Liver (tissue), 10 donors: ENCODE measurements around the gene KIF22. TPM values are rescaled to one million over a fixed set of nuclear protein-coding genes. Genes with fewer than 3 reads are reported as not detected.

Experiments
- DNase-seq: peaks from one replicate; pipeline ENCODE4 v3.0.0-alpha.2; 2017; ENCODE audit warnings: low spot score
- H3K27ac ChIP-seq, 2 donors: one replicate each; pipeline ENCODE4 v1.7.0; 2013; ENCODE audit warnings: inconsistent platforms in 2 of 2, low read length in 2 of 2, control low read depth in 1 of 2, low read depth in 1 of 2, mild to moderate bottlenecking in 1 of 2
- H3K27me3 ChIP-seq, 4 donors: one replicate each; pipeline versions ENCODE4 v1.6.1 to v1.7.0; 2013; ENCODE audit warnings: low read length in 3 of 4, inconsistent platforms in 1 of 4, mild to moderate bottlenecking in 1 of 4, moderate library complexity in 1 of 4; ENCODE audit not compliant: control insufficient read depth in 4 of 4, insufficient read depth in 4 of 4
- H3K36me3 ChIP-seq, 4 donors: one replicate each; pipeline versions ENCODE4 v1.6.1 to v1.7.0; 2013; ENCODE audit warnings: low read length in 3 of 4, mild to moderate bottlenecking in 3 of 4, low read depth in 1 of 4, moderate library complexity in 1 of 4; ENCODE audit not compliant: control insufficient read depth in 4 of 4, insufficient read depth in 3 of 4
- H3K4me1 ChIP-seq, 4 donors: one replicate each; pipeline versions ENCODE4 v1.6.1 to v1.7.0; 2013; ENCODE audit warnings: low read length in 3 of 4, mild to moderate bottlenecking in 3 of 4, moderate library complexity in 1 of 4; ENCODE audit not compliant: control insufficient read depth in 4 of 4, insufficient read depth in 4 of 4
- H3K4me3 ChIP-seq, 3 donors: one replicate each; pipeline versions ENCODE4 v1.6.1 to v1.7.0; 2013; ENCODE audit warnings: low read length in 3 of 3, control low read depth in 1 of 3, low read depth in 1 of 3, mild to moderate bottlenecking in 1 of 3
- H3K9ac ChIP-seq, 2 donors: one replicate each; pipeline ENCODE4 v1.7.0; 2013; ENCODE audit warnings: low read length in 2 of 2, mild to moderate bottlenecking in 2 of 2, moderate library complexity in 2 of 2, control low read depth in 1 of 2, low read depth in 1 of 2
- H3K9me3 ChIP-seq, 4 donors: one replicate each; pipeline versions ENCODE4 v1.6.1 to v1.7.0; 2013; ENCODE audit warnings: low read length in 3 of 4; ENCODE audit not compliant: control insufficient read depth in 4 of 4
- EGR1 ChIP-seq, 2 donors: IDR thresholded peaks; 2 replicates each; pipeline ENCODE4 v1.6.1; 2016 to 2018; ENCODE audit warnings: antibody characterized with exemption in 2 of 2, low read depth in 2 of 2
- FOXA1 ChIP-seq: IDR thresholded peaks from 2 replicates; pipeline ENCODE4 v1.6.1; 2016; ENCODE audit warnings: antibody characterized with exemption
- FOXA2 ChIP-seq: IDR thresholded peaks from 2 replicates; pipeline ENCODE4 v1.6.1; 2016; ENCODE audit warnings: antibody characterized with exemption
- GABPA ChIP-seq, 2 donors: IDR thresholded peaks in 1 of 2; conservative IDR thresholded peaks in 1 of 2; 2 replicates each; pipeline ENCODE4 v1.6.1; 2016; ENCODE audit warnings: antibody characterized with exemption in 2 of 2, mild to moderate bottlenecking in 1 of 2, moderate library complexity in 1 of 2
- HNF4A ChIP-seq, 2 donors: conservative IDR thresholded peaks; 2 replicates each; pipeline ENCODE4 v1.6.1; 2016; ENCODE audit warnings: antibody characterized with exemption in 2 of 2, mild to moderate bottlenecking in 2 of 2
- HNF4G ChIP-seq: IDR thresholded peaks from 2 replicates; pipeline ENCODE4 v1.6.1; 2016; ENCODE audit warnings: antibody characterized with exemption
- NR2F2 ChIP-seq: IDR thresholded peaks from 2 replicates; pipeline ENCODE4 v1.6.1; 2016; ENCODE audit warnings: antibody characterized with exemption
- RAD21 ChIP-seq, 2 donors: IDR thresholded peaks; 2 replicates each; pipeline ENCODE4 v1.6.1; 2016; ENCODE audit warnings: antibody characterized with exemption in 2 of 2, mild to moderate bottlenecking in 2 of 2
- WGBS: extraction: QIAGEN DNeasy Blood & Tissue Kit; methylation state at CpG from one replicate; pipeline ENCODE4 v1.1.7; 2013; 5-methylcytosine and 5-hydroxymethylcytosine counted together
- polyA plus RNA-seq, 2 donors: library from polyadenylated mRNA; stranded (reverse) in 1 of 2; unstranded in 1 of 2; fragments of 200-250 nt in 1 of 2; fragments of >200 nt in 1 of 2; fragmentation: Nextera tagmentation in 1 of 2; extraction: Ambion mirVana in 1 of 2; gene quantifications; one replicate each; pipeline versions ENCODE4 v1.2.1 to v1.2.3, GENCODE V29; 2013 to 2015
- small RNA-seq: library from RNA; depleted of rRNA; stranded (forward); fragments of <200 nt; gene quantifications from one replicate; pipeline ENCODE3, GENCODE V24; 2014
- total RNA-seq, 2 donors: library from RNA; depleted of rRNA; stranded (reverse); fragments of >200 nt; gene quantifications; one replicate each; pipeline ENCODE4 v1.2.3, GENCODE V29; 2014
- TF ChIP-seq, protein P1 (sequence below): IDR thresholded peaks from 2 replicates; pipeline ENCODE4 v1.6.1; 2016; ENCODE audit warnings: antibody characterized with exemption, mild to moderate bottlenecking
- TF ChIP-seq, protein P2 (sequence below): fragments of 150-350 bp; IDR thresholded peaks from 2 replicates; pipeline ENCODE4 v1.5.1; 2017; ENCODE audit warnings: improper control_type of control experiment, low read depth, low read length; ENCODE audit not compliant: missing input control
- TF ChIP-seq, protein P3 (sequence below): IDR thresholded peaks from 2 replicates; pipeline ENCODE4 v1.6.1; 2016; ENCODE audit warnings: antibody characterized with exemption
- TF ChIP-seq, protein P4 (sequence below): IDR thresholded peaks from 2 replicates; pipeline ENCODE4 v1.6.1; 2016; ENCODE audit warnings: antibody characterized with exemption
- donor health status: healthy.
- donor health status: healthy.
- donor health status: healthy.
- donor health status: healthy.
- donor health status: healthy.

The KIF22 gene
- total and polyA plus RNA-seq, 4 donors = 15.0 to 80.1 (median 49.3) TPM

DNA sequence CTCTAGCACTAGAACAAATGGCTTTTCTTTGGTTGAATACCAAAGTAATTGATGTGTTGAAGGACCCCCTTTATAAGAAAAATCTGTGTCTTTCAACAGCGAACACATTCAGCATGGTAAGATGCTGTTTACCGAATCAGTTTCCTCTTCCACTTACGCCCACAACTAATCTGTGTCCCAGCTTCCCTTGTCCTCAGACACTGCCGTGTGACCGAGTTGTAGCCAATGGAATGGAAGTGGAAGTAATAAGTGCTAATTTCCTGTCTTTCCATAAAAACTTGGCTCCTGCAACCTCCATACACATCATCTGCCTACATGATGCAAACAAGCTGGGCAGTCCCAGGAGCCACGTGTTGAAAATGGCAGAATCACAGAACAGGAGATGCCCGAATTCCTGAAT is 62.1 kb downstream of the KIF22 start:
- no peaks in the 10 kb centered on the region for H3K27me3 ChIP-seq
- peak overlapping the region in 1 of 2 donors; percentile 46 for H3K27ac ChIP-seq
- H3K4me3 ChIP-seq = no peak overlapping the region
- WGBS = 75% methylated on average over 7 of the region's 7 CpGs
- DNase-seq = no peak
- H3K9me3 ChIP-seq = no peaks in the 10 kb centered on the region
- no peaks in the 10 kb centered on the region for H3K4me1 ChIP-seq
- TF ChIP-seq RAD21 (IDR thresholded peaks at IDR 0.05) = peak in 1 of 2 donors; percentile 13
- TF ChIP-seq, protein P1, sequence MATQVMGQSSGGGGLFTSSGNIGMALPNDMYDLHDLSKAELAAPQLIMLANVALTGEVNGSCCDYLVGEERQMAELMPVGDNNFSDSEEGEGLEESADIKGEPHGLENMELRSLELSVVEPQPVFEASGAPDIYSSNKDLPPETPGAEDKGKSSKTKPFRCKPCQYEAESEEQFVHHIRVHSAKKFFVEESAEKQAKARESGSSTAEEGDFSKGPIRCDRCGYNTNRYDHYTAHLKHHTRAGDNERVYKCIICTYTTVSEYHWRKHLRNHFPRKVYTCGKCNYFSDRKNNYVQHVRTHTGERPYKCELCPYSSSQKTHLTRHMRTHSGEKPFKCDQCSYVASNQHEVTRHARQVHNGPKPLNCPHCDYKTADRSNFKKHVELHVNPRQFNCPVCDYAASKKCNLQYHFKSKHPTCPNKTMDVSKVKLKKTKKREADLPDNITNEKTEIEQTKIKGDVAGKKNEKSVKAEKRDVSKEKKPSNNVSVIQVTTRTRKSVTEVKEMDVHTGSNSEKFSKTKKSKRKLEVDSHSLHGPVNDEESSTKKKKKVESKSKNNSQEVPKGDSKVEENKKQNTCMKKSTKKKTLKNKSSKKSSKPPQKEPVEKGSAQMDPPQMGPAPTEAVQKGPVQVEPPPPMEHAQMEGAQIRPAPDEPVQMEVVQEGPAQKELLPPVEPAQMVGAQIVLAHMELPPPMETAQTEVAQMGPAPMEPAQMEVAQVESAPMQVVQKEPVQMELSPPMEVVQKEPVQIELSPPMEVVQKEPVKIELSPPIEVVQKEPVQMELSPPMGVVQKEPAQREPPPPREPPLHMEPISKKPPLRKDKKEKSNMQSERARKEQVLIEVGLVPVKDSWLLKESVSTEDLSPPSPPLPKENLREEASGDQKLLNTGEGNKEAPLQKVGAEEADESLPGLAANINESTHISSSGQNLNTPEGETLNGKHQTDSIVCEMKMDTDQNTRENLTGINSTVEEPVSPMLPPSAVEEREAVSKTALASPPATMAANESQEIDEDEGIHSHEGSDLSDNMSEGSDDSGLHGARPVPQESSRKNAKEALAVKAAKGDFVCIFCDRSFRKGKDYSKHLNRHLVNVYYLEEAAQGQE = no peak
- peaks cover 0 to 2% (median 2%) of the 10 kb centered on the region in 4 donors for H3K36me3 ChIP-seq
- H3K9ac ChIP-seq = no peak overlapping the region

DNA sequence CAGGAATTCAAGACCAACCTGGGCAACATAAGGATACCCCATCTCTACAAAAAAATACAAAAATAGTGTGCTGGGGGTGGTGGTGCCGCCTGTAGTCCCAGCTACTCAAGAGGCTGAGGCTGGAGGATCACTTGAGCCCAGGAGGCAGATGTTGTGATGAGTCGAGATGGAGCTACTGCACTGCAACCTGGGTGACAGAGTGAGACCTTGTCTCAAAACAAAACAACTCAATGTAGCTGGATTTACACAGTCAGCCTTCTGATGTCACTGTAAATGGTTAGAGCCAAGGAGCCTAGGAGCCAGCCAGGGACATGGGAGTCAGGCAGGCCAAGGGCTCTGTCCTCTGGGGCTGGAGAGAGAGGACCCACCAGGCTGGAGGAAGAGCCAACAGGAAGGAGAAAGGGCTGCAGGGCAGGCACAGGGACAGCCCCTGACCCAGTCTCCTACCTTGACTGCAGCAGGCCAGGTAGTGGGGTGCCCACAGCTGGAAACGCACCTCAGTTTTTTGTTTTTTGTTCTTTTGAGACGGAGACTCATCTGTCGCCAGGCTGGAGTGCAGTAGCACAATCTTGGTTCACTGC is 64.1 kb downstream of the KIF22 start:
- WGBS = 92% methylated on average over 5 of the region's 5 CpGs
- no peak for TF ChIP-seq HNF4A (conservative IDR thresholded peaks at IDR 0.05)
- TF ChIP-seq, protein P2, sequence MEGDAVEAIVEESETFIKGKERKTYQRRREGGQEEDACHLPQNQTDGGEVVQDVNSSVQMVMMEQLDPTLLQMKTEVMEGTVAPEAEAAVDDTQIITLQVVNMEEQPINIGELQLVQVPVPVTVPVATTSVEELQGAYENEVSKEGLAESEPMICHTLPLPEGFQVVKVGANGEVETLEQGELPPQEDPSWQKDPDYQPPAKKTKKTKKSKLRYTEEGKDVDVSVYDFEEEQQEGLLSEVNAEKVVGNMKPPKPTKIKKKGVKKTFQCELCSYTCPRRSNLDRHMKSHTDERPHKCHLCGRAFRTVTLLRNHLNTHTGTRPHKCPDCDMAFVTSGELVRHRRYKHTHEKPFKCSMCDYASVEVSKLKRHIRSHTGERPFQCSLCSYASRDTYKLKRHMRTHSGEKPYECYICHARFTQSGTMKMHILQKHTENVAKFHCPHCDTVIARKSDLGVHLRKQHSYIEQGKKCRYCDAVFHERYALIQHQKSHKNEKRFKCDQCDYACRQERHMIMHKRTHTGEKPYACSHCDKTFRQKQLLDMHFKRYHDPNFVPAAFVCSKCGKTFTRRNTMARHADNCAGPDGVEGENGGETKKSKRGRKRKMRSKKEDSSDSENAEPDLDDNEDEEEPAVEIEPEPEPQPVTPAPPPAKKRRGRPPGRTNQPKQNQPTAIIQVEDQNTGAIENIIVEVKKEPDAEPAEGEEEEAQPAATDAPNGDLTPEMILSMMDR = no peak
- no peak for TF ChIP-seq RAD21 (IDR thresholded peaks at IDR 0.05)
- TF ChIP-seq, protein P1 = no peak
- no peak for TF ChIP-seq EGR1 (IDR thresholded peaks at IDR 0.05; ENCODE audit: low read depth in 2 of 2)
- no peak for TF ChIP-seq NR2F2
- TF ChIP-seq FOXA2 = no peak
- TF ChIP-seq, protein P3, sequence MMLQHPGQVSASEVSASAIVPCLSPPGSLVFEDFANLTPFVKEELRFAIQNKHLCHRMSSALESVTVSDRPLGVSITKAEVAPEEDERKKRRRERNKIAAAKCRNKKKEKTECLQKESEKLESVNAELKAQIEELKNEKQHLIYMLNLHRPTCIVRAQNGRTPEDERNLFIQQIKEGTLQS = no peak
- TF ChIP-seq FOXA1 = no peak
- TF ChIP-seq GABPA (IDR thresholded peaks at IDR 0.05 in 1 of 2, conservative IDR thresholded peaks at IDR 0.05 in 1 of 2) = no peak
- TF ChIP-seq, protein P4, sequence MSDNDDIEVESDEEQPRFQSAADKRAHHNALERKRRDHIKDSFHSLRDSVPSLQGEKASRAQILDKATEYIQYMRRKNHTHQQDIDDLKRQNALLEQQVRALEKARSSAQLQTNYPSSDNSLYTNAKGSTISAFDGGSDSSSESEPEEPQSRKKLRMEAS = no peak
- no peak for TF ChIP-seq HNF4G

More for the DNA sequence above, 64.1 kb downstream of the KIF22 start:
- Histone ChIP-seq H3K27me3 (no peaks in the 10 kb centered on the region), H3K9me3 (no peaks in the 10 kb centered on the region), H3K36me3 (peaks cover 0 to 7% (median 1%) of the 10 kb centered on the region in 4 donors), H3K27ac (no peak overlapping the region), H3K9ac (no peak overlapping the region), H3K4me1 (peaks cover 0 to 14% (median 5%) of the 10 kb centered on the region in 4 donors), H3K4me3 (no peak overlapping the region)
- no peak for DNase-seq

Small RNAs within 50 kb of the gene (small RNA-seq; reads per million reads assigned to genes)
- gene AC009133.6 = not detected
- not detected for gene AC120114.4

Other genes with a start within 250 kb of the KIF22 start
- gene SPN, start 127.5 kb upstream of the KIF22 start, total RNA-seq = 10 to 100 TPM in 1 of 2 donors, under 1 TPM in 1; 0.92 to 31.2 TPM
- gene SPN, start 127.5 kb upstream of the KIF22 start, polyA plus RNA-seq = under 1 TPM; 0.85 to 0.90 TPM
- gene QPRT, start 111.6 kb upstream of the KIF22 start, total RNA-seq = 10 to 100 TPM; 79.4 to 81.7 TPM
- gene QPRT, start 111.6 kb upstream of the KIF22 start, polyA plus RNA-seq = 100 to 1,000 TPM; 119 to 143 TPM
- 1 to 10 TPM; 1.3 to 2.4 TPM for gene C16orf54, start 44.8 kb upstream of the KIF22 start, total RNA-seq
- under 1 TPM; 0.38 to 0.42 TPM for gene C16orf54, start 44.8 kb upstream of the KIF22 start, polyA plus RNA-seq
- gene ZG16, start 12.5 kb upstream of the KIF22 start, total RNA-seq = 1 to 10 TPM in 1 of 2 donors, under 1 TPM in 1; 0.19 to 2.7 TPM
- gene ZG16, start 12.5 kb upstream of the KIF22 start, polyA plus RNA-seq = 1 to 10 TPM in 1 of 2 donors, under 1 TPM in 1; 0.68 to 2.8 TPM
- gene MAZ, start 15.8 kb downstream of the KIF22 start, total RNA-seq = 100 to 1,000 TPM in 1 of 2 donors, 10 to 100 TPM in 1; 28.4 to 272 TPM
- gene MAZ, start 15.8 kb downstream of the KIF22 start, polyA plus RNA-seq = 10 to 100 TPM; 16.0 to 61.7 TPM
- gene PRRT2, start 21.4 kb downstream of the KIF22 start, total RNA-seq = under 1 TPM; 0.09 to 0.59 TPM
- gene PRRT2, start 21.4 kb downstream of the KIF22 start, polyA plus RNA-seq = under 1 TPM; 0.16 to 0.28 TPM
- 10 to 100 TPM; 11.1 to 16.9 TPM for gene PAGR1, start 25.4 kb downstream of the KIF22 start, total RNA-seq
- 10 to 100 TPM in 1 of 2 donors, 1 to 10 TPM in 1; 7.3 to 18.7 TPM for gene PAGR1, start 25.4 kb downstream of the KIF22 start, polyA plus RNA-seq
- 10 to 100 TPM; 30.7 to 78.4 TPM for gene MVP, start 29.7 kb downstream of the KIF22 start, total RNA-seq
- gene MVP, start 29.7 kb downstream of the KIF22 start, polyA plus RNA-seq = 10 to 100 TPM; 40.1 to 61.4 TPM
- gene CDIPT, start 72.5 kb downstream of the KIF22 start, total RNA-seq = 10 to 100 TPM; 31.4 to 38.7 TPM
- 100 to 1,000 TPM in 1 of 2 donors, 10 to 100 TPM in 1; 38.1 to 102 TPM for gene CDIPT, start 72.5 kb downstream of the KIF22 start, polyA plus RNA-seq
- gene SEZ6L2, start 108.8 kb downstream of the KIF22 start, total RNA-seq = under 1 TPM; 0.25 to 0.37 TPM
- gene SEZ6L2, start 108.8 kb downstream of the KIF22 start, polyA plus RNA-seq = under 1 TPM; 0.24 to 0.35 TPM
- gene ASPHD1, start 109.7 kb downstream of the KIF22 start, total RNA-seq = under 1 TPM in 1 of 2 donors, not detected in 1; 0.25 TPM
- under 1 TPM in 1 of 2 donors, not detected in 1; 0.28 TPM for gene ASPHD1, start 109.7 kb downstream of the KIF22 start, polyA plus RNA-seq
- 10 to 100 TPM in 1 of 2 donors, 1 to 10 TPM in 1; 3.1 to 13.1 TPM for gene KCTD13, start 135.5 kb downstream of the KIF22 start, total RNA-seq
- gene KCTD13, start 135.5 kb downstream of the KIF22 start, polyA plus RNA-seq = 1 to 10 TPM; 2.7 to 4.4 TPM
- 10 to 100 TPM; 25.5 to 29.6 TPM for gene TMEM219, start 171.3 kb downstream of the KIF22 start, total RNA-seq
- gene TMEM219, start 171.3 kb downstream of the KIF22 start, polyA plus RNA-seq = 10 to 100 TPM; 64.1 to 75.9 TPM
- gene TAOK2, start 183.1 kb downstream of the KIF22 start, total RNA-seq = 10 to 100 TPM; 19.0 to 27.9 TPM
- gene TAOK2, start 183.1 kb downstream of the KIF22 start, polyA plus RNA-seq = 10 to 100 TPM in 1 of 2 donors, 1 to 10 TPM in 1; 2.2 to 12.9 TPM
- gene HIRIP3, start 204.9 kb downstream of the KIF22 start, total RNA-seq = 10 to 100 TPM in 1 of 2 donors, 1 to 10 TPM in 1; 9.2 to 10.5 TPM
- gene HIRIP3, start 204.9 kb downstream of the KIF22 start, polyA plus RNA-seq = 1 to 10 TPM; 5.7 to 9.0 TPM
- gene INO80E, start 205.5 kb downstream of the KIF22 start, total RNA-seq = 10 to 100 TPM; 11.7 to 24.8 TPM
- gene INO80E, start 205.5 kb downstream of the KIF22 start, polyA plus RNA-seq = 10 to 100 TPM in 1 of 2 donors, 1 to 10 TPM in 1; 8.0 to 22.8 TPM
- under 1 TPM in 1 of 2 donors, not detected in 1; 0.17 TPM for gene DOC2A, start 220.3 kb downstream of the KIF22 start, total RNA-seq
- under 1 TPM; 0.09 to 0.22 TPM for gene DOC2A, start 220.3 kb downstream of the KIF22 start, polyA plus RNA-seq
- gene C16orf92, start 232.4 kb downstream of the KIF22 start, total RNA-seq = not detected
- not detected for gene C16orf92, start 232.4 kb downstream of the KIF22 start, polyA plus RNA-seq
- under 1 TPM in 1 of 2 donors, not detected in 1; 0.65 TPM for gene TLCD3B, start 240.5 kb downstream of the KIF22 start, total RNA-seq
- under 1 TPM in 1 of 2 donors, not detected in 1; 0.05 TPM for gene TLCD3B, start 240.5 kb downstream of the KIF22 start, polyA plus RNA-seq